NCI-H146 (cell line): Measurements from ENCODE around the gene SMCO4.
A peak's percentile ranks its signal among the peaks of the same experiment; 100 is the strongest.
"Not testable (repeated sequence)": the region's sequence is repeated elsewhere in the genome, so short reads cannot be mapped to it uniquely, and the experiment has no call there.

Experiments used
- DNase-seq: peaks from one replicate; lab custom pipeline; 2025; lab: John Stamatoyannopoulos, UW

SMCO4 gene

GRCh38 chr11:93560199-93560932, 17.2 kb upstream of the SMCO4 start:
- DNase-seq, result no peak

DNA sequence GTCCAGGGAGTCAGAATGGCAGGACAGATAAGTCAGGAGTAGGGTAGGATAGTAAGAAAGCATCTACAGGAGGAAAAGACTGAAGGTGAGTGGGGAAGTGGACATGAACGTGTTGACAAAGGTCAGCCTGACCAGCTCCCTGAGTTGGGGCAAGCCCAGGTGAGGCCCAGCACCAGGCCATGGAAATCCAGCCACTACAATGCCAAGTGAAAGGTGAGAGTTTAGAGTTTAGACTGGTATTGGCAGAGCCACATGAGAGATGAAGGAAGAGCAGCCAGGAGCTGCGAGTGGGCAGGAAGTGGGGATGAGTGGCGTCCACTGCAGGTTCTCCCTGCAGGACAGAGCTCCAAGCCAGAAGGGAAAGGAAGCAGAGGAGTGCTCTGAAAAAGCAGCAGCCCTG, 16.5 kb upstream of the SMCO4 start:
- no peak for DNase-seq

DNA sequence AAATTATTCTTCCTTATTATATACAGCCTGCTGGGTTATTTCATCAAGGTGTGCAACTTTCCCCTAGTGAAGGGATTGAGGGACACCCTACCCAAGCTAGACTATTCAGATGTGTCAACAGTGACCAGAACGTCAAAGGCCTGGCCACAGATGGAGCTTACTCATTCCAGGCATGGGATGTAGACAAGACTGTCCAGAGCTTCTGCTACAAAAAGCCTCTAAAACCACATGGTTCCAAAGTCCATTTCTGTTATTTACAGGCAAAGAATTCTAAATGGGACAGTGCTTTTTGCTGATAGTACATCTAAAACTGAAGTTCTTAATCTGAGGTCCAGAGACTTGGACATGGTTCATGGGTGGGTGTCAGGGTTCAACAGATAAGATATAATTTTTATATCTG, 9.7 kb upstream of the SMCO4 start:
- no peak for DNase-seq

DNA sequence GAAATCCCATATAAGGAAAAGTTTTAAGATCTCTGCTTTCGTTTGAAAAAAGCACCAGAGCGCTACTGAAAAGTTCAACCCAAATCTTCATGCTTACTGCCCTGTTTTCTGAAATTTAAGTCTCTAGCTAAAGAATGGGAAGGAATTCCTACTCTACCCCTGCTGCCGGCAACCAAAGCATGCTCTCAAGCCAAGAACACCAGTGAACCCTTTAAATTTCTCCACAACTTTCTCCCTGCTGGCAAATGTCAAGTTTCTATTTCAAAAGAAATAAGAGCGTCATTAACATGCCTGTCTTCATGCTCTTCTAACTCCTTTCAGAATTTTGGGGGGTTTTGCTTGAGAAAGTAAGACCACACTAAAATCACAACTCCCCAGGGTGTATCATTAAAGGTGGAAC, 6.8 kb upstream of the SMCO4 start:
- no peak for DNase-seq

GRCh38 chr11:93548679-93549319, 5.6 kb upstream of the SMCO4 start:
- DNase-seq, result no peak

DNA sequence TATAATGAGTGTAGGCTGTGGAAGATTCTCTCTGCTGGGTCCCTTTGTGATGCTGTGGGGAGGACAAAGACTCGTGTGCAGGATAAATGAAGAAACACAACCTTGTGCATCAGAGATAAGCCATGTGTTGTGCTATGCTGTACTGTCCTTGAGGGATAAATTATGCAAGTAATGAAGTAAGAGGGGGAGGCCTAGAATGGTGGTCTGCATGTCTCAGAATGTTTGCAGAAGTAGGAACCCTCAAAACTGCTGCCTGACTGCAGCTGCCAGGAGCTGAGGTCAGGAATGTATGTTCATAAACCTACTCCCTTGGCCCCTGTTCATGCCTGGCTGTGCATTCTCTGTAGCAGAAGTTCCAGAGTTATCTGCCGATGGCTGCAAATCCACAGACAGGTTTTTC, 4.6 kb upstream of the SMCO4 start:
- DNase-seq, result no peak

GRCh38 chr11:93547028-93547427, 3.8 kb upstream of the SMCO4 start:
- no peak for DNase-seq

DNA sequence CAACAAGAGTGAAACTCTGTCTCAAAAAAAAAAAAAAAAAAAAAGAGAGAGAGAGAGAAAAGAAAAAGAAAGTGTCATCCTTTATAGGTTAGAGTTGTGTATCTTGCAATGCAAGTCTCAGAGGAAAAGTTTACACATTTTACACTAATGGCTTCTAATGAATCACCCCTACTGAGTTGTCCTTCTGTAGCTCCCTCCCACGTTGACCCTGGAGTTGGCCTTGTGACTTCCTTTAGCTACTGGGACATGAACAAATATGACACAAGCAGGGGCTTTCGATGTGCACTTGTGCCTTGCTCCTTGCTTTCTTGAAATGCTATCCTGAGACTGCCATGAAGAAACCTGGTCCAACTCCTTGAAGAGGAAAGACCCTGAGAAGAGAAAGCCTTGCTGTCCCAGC, 2.4 kb upstream of the SMCO4 start:
- no peak for DNase-seq

- DNase-seq, result no peak
These were observed 371 bp downstream of the SMCO4 start for GRCh38 chr11:93542811-93543229.

DNA sequence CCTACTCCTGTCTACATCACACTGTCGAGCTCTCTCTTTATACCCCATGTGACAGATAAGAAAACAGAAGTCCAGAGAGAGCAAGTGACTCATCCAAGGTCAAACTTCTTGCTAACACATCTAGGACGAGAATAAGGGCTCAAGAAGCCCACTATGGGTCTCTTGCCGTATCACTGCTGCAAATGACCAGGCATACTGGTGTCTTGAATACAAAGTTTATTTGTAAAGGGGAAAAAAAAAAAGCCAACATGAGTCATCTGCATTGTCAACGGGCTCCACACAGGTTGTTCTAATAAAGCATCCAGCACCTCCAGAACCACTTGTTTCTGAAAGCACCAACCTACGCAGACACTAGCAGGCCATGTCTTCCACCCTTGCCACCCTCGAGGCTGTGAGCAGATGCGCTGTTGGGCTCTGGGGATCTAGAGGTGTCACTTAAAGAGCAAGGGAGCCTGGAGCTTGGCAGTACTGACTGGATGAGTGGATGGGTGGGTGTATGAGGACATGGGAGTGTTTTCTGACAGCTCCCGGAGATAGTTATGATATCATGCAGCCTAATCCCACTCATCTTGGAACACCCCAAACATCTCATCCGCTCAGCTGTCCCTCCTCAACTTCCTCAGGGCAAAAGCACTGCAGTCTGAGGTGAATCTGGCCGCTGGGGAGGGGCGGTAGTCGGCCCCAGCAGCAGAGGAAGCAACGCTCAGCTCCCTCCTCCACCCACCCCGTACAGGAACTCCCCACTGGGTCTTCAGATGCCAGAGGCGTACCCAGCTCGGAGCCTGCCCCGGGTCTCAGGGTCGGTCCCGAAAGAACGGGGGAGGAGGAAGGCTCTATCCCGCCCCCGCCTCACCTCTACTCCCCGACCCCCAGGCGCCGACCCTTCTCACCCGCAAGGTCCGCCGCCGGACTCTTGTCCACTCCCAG, 1.0 kb downstream of the SMCO4 start:
- peak; percentile 28 for DNase-seq

DNA sequence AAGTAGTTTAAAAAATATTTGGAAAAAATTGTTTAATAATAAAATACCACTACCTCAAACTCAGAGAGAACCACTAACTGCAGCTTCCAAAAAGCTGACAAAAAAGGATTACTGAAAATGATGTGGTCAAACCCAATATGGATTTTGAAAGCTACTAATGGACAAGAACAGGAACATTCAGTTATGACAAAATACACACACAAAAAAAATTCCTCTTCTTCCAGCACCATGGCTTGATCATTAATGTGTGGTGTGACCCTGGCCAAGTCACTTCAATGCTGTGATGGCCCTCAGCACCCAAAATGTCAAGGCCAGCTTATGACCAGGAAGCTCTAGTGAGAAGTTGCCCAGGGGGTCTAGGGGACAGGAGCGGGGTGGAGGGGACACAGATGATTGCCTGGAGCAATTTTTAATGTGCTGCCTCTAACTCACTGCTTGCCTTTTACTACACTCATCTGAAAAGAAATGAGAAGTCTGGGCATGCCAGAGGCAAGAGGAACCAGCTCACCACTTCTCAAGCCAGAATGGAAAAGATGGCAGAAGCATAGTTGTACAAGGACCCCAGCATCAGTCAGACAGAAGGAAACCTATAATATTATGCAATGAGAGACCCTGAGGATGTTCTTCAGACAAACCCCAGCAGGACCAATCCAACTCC, 2.2 kb downstream of the SMCO4 start:
- no peak for DNase-seq

DNA sequence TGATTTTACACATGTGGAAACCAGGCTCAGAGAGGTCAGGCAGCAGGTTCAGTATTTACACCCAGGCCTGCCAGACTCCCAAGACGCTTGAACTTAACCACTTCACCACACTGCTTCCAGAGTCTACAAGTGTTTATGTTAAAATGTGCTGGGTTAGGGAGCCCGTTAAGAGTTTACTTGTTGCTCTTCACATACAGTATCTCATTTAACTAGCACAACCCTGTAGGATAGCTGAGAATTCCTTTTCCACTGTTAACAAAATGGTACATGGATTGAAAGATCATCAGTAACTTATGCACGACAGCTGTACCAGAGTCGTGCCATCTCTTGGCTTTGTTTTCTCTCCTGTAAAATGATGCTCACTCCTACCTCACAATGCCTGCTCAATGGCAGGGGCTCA, 2.9 kb downstream of the SMCO4 start:
- DNase-seq, result no peak

- DNase-seq, result no peak
These were observed 5.4 kb downstream of the SMCO4 start for GRCh38 chr11:93537767-93538261.

GRCh38 chr11:93537049-93537448, 6.1 kb downstream of the SMCO4 start:
- no peak for DNase-seq

- no peak for DNase-seq
These were observed 6.9 kb downstream of the SMCO4 start for GRCh38 chr11:93536101-93536861.

- not testable (repeated sequence) for DNase-seq
These were observed 7.6 kb downstream of the SMCO4 start for GRCh38 chr11:93535578-93535977.

GRCh38 chr11:93532806-93533205, 10.4 kb downstream of the SMCO4 start:
- no peak for DNase-seq

DNA sequence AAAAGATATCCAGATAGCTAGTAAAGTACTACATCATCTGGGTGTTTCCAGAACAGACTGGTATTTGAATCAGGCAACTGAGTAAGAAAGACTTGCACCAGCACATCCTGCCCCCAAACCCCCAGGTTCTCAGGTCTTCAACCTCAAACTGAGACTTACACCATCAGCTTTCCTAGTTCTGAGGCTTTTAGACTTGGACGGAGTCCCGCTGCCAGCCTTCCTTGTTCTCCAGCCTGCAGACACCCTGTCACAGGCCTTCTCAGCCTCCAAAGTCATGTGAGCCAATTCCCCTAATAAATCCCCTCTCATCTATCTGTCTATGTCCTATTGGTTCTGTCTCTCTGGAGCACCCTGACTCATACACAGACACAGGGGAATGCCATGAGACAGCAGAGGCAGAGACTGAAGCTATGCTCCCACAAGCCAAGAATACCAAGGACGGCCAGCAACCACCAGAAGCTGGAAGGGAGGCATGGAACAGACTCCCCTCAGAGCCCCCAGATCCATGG, 10.9 kb downstream of the SMCO4 start:
- DNase-seq, result no peak

- DNase-seq, result no peak
These were observed 12.7 kb downstream of the SMCO4 start for GRCh38 chr11:93530468-93530826.

DNA sequence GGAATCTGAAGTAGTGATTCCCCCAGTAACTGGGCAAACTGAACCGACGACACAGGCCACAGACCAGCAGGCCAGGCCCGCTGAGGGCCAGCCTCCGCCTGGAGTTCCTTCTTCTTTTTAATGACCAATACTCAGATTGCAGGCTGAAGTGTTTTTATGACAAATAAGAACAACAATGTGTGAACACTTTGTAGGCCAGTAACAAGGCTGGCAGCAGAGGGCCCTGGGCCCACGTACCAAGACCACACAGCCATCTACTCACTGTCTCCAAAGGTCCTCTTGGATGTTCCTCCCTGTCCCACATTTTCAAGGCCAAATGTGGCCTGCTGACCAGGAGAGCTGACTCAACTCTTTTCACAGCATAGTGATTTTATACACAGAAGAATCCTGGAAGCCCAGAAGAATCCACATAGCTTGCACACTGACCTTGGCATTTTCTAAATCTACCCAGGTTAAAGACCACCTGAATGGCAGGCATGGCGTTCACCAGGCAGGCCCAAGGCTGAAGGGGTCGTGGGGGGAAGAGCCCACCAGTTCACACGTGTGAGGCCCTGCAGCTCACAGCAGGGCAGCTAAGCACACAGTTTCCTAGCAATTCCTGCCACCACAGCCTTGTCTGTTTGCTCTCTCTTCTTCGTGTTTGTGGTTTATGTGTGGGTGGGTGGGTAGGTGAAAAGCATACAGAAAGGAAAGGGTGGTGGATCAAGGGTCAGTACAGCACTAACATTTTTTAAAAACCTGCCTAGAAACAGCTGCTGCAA, 13.3 kb downstream of the SMCO4 start:
- no peak for DNase-seq
